Psoas muscle (tissue), 8 donors: ENCODE data around the gene ALK. TPM values are rescaled to one million over a fixed set of nuclear protein-coding genes. Genes with fewer than 3 reads are reported as not detected.

Experiments used
- ATAC-seq, 4 donors: fragments of 200-7000 bp; cut with Tn5 transposase; one replicate each; pipeline ENCODE4 v1.9.1; 2020; ENCODE audit warnings: moderate library complexity in 3 of 4, mild to moderate bottlenecking in 2 of 4
- DNase-seq, 2 donors: peaks; one replicate each; pipeline ENCODE4 v3.0.0-alpha.2; 2020
- H3K27ac ChIP-seq: fragments of 200-600 bp; one replicate; pipeline ENCODE4 v1.8.0; 2022
- H3K27me3 ChIP-seq, 3 donors: fragments of 200-600 bp in 1 of 3; one replicate each; pipeline versions ENCODE4 v1.6.1 to v1.8.0; 2013 to 2022; ENCODE audit warnings: low read length in 2 of 3, mild to moderate bottlenecking in 2 of 3, moderate library complexity in 1 of 3; ENCODE audit not compliant: insufficient read depth in 3 of 3
- H3K36me3 ChIP-seq, 2 donors: fragments of 200-600 bp in 1 of 2; one replicate each; pipeline versions ENCODE4 v1.6.1 to v1.8.0; 2013 to 2022; ENCODE audit warnings: low read depth in 1 of 2, mild to moderate bottlenecking in 1 of 2, moderate library complexity in 1 of 2; ENCODE audit not compliant: insufficient read depth in 1 of 2
- H3K4me1 ChIP-seq: fragments of 200-600 bp; one replicate; pipeline ENCODE4 v1.8.0; 2022
- H3K4me3 ChIP-seq: fragments of 200-600 bp; one replicate; pipeline ENCODE4 v1.8.0; 2022; ENCODE audit warnings: mild to moderate bottlenecking
- H3K9me3 ChIP-seq: fragments of 200-600 bp; one replicate; pipeline ENCODE4 v1.8.0; 2022
- CTCF ChIP-seq: fragments of 200-600 bp; IDR thresholded peaks from one replicate; pipeline ENCODE4 v1.8.0; 2022; ENCODE audit warnings: antibody characterized with exemption
- WGBS, 3 donors: extraction: QIAGEN DNeasy Blood & Tissue Kit; methylation state at CpG; one replicate each; pipeline versions ENCODE4 v1.1.6 to v1.1.7; 2013; 5-methylcytosine and 5-hydroxymethylcytosine counted together
- intact Hi-C, 2 donors: fragments of 100-400 bp; cut with DNase I; formaldehyde crosslinking; loops; one replicate each; pipeline versions ENCODE4 v1.11.0 to v1.14.2; 2022
- polyA plus RNA-seq, 3 donors: library from polyadenylated mRNA; stranded (reverse); fragments of 200-250 nt; gene quantifications; one replicate each; pipeline ENCODE4 v1.2.3, GENCODE V29; 2013
- total RNA-seq, 4 donors: library from RNA; stranded (reverse); fragmentation: NEBNext Ultra II Directional in 2 of 4; extraction: Animal tissue kit (Norgen Biotek cat#: 25700) in 2 of 4; gene quantifications; one replicate each; pipeline versions ENCODE4 v1.2.1 to v1.2.4, GENCODE V29; 2021 to 2023
- donor health status: healthy with polysubstance abuse.
- donor health status: DM: no; HTN: no; CAD: no; lungs with moderate emphysema.
- donor health status: Bipolar disorder and iron deficiency.
- donor health status: healthy.
- donor health status: DM: yes; HTN: yes; CAD: no.
- donor health status: DM: no; HTN: no; CAD: no.
- donor health status: DM: no; HTN: no; CAD: no.
- donor health status: DM: yes; HTN: yes; CAD: no.

Gene ALK
- total and polyA plus RNA-seq, 7 donors: 0.03 to 0.32 (median 0.08) TPM; not detected in 2

GRCh38 chr2:29697715-29698114, 223.7 kb downstream of the ALK start:
- H3K4me1 ChIP-seq: no peaks in the 10 kb centered on the region
- H3K9me3 ChIP-seq: no peaks in the 10 kb centered on the region
- 32 to 38% (median 36%) methylated on average over 2 of the region's 2 CpGs for WGBS, 3 donors
- DNase-seq (no peak), ATAC-seq (no peak)
- H3K27ac ChIP-seq: no peak overlapping the region
- H3K27me3 ChIP-seq: no peaks in the 10 kb centered on the region
- intact Hi-C loops: no loop called here
- H3K36me3 ChIP-seq: no peaks in the 10 kb centered on the region
- no peak for TF ChIP-seq CTCF
- no peak overlapping the region for H3K4me3 ChIP-seq

GRCh38 chr2:29697181-29697580, 224.2 kb downstream of the ALK start:
- Histone ChIP-seq H3K27ac (no peak overlapping the region), H3K27me3 (no peaks in the 10 kb centered on the region), H3K36me3 (no peaks in the 10 kb centered on the region), H3K4me1 (no peaks in the 10 kb centered on the region), H3K4me3 (no peak overlapping the region), H3K9me3 (no peaks in the 10 kb centered on the region)
- WGBS, 3 donors: 50 to 66% (median 50%) methylated on average over 3 of the region's 3 CpGs
- DNase-seq: no peak
- intact Hi-C loops: no loop called here
- TF ChIP-seq CTCF: no peak
- ATAC-seq: no peak

GRCh38 chr2:29694741-29695140, 226.6 kb downstream of the ALK start:
- Histone ChIP-seq H3K27ac (no peak overlapping the region), H3K27me3 (no peaks in the 10 kb centered on the region), H3K4me3 (no peak overlapping the region), H3K4me1 (no peaks in the 10 kb centered on the region), H3K36me3 (no peaks in the 10 kb centered on the region), H3K9me3 (no peaks in the 10 kb centered on the region)
- DNase-seq (no peak), ATAC-seq (no peak)
- TF ChIP-seq CTCF: no peak
- intact Hi-C loops: no loop called here
- 88 to 98% (median 93%) methylated on average over 5 of the region's 5 CpGs for WGBS, 3 donors

- WGBS, 3 donors: 96 to 98% (median 98%) methylated on average over 2 of the region's 2 CpGs
- no peak for ATAC-seq
- Histone ChIP-seq H3K27me3 (no peaks in the 10 kb centered on the region), H3K9me3 (no peaks in the 10 kb centered on the region), H3K4me3 (no peak overlapping the region), H3K36me3 (no peaks in the 10 kb centered on the region), H3K27ac (no peak overlapping the region), H3K4me1 (no peaks in the 10 kb centered on the region)
- DNase-seq: no peak
- TF ChIP-seq CTCF: no peak
- intact Hi-C loops: no loop called here
Measured at GRCh38 chr2:29691391-29691950, 229.9 kb downstream of the ALK start.

GRCh38 chr2:29689666-29690065, 231.7 kb downstream of the ALK start:
- no peak for TF ChIP-seq CTCF
- Histone ChIP-seq H3K9me3 (no peaks in the 10 kb centered on the region), H3K4me1 (no peaks in the 10 kb centered on the region), H3K36me3 (no peaks in the 10 kb centered on the region), H3K27ac (no peak overlapping the region), H3K4me3 (no peak overlapping the region), H3K27me3 (no peaks in the 10 kb centered on the region)
- ATAC-seq (no peak), DNase-seq (no peak)
- intact Hi-C loops: loop anchor here in 1 of 2 donors (5.0 kb wide), 1 partner anchor 733 kb away; no protein-coding TSS in a partner anchor
- WGBS, 3 donors: 88 to 96% (median 92%) methylated on average over 5 of the region's 5 CpGs
